Left lobe of liver (tissue), 2 donors: ENCODE measurements around the gene CAMK1D. TPM values are rescaled to one million over a fixed set of nuclear protein-coding genes. Genes with fewer than 3 reads are reported as not detected.
A peak's percentile ranks its signal among the peaks of the same experiment; 100 is the strongest.
"Not testable (repeated sequence)": the region's sequence is repeated elsewhere in the genome, so short reads cannot be mapped to it uniquely, and the experiment has no call there.

Experiments used
- ATAC-seq: fragments of 200-7000 bp; cut with Tn5 transposase; one replicate; pipeline ENCODE4 v1.9.1; 2020; ENCODE audit warnings: mild to moderate bottlenecking, moderate library complexity
- DNase-seq: peaks from one replicate; pipeline ENCODE4 v3.0.0-alpha.2; 2020; ENCODE audit warnings: low spot score
- total RNA-seq: library from RNA; stranded (reverse); gene quantifications from one replicate; pipeline ENCODE4 v1.2.1, GENCODE V29; 2021
- donor health status: DM: no; HTN: no; CAD: no; lungs with moderate emphysema.
- donor health status: DM: no; HTN: yes; CAD: no.

The CAMK1D gene
- total RNA-seq, 1 donor from 2014 or later: 8.1 TPM

- DNase-seq: no peak
- ATAC-seq: no peak
These were observed 503.3 kb downstream of the CAMK1D start for GRCh38 chr10:12852687-12853086.

- no peak for ATAC-seq
These were observed 505.6 kb downstream of the CAMK1D start for GRCh38 chr10:12854988-12855387.

GRCh38 chr10:12862459-12862858 is 513.1 kb downstream of the CAMK1D start:
- ATAC-seq (no peak), DNase-seq (no peak)

More at GRCh38 chr10:12854988-12855387, 505.6 kb downstream of the CAMK1D start:
- DNase-seq: no peak

- ATAC-seq, DNase-seq: not testable (repeated sequence)
These were observed 516.2 kb downstream of the CAMK1D start for GRCh38 chr10:12865515-12865914.

GRCh38 chr10:12868229-12868628 is 518.9 kb downstream of the CAMK1D start:
- DNase-seq (no peak), ATAC-seq (no peak)

GRCh38 chr10:12869427-12869826 is 520.1 kb downstream of the CAMK1D start:
- ATAC-seq (no peak), DNase-seq (no peak)

GRCh38 chr10:12872577-12872976 is 523.2 kb downstream of the CAMK1D start:
- peak; percentile 65 for DNase-seq
- peak; percentile 66 for ATAC-seq

GRCh38 chr10:12873172-12873571 is 523.8 kb downstream of the CAMK1D start:
- ATAC-seq (peak; percentile 68), DNase-seq (peak; percentile 53)

- DNase-seq (no peak), ATAC-seq (no peak)
These were observed 525.2 kb downstream of the CAMK1D start for GRCh38 chr10:12874501-12874900.

- DNase-seq (peak; percentile 69), ATAC-seq (peak; percentile 85)
These were observed 525.8 kb downstream of the CAMK1D start for GRCh38 chr10:12875100-12875499.

GRCh38 chr10:12876266-12876665 is 526.9 kb downstream of the CAMK1D start:
- DNase-seq (no peak), ATAC-seq (no peak)

- ATAC-seq (no peak), DNase-seq (no peak)
These were observed 527.8 kb downstream of the CAMK1D start for GRCh38 chr10:12877150-12877549.

- DNase-seq (no peak), ATAC-seq (no peak)
These were observed 531.1 kb downstream of the CAMK1D start for GRCh38 chr10:12880423-12880822.

- no peak for DNase-seq
These were observed 535.5 kb downstream of the CAMK1D start for GRCh38 chr10:12884851-12885250.

More at GRCh38 chr10:12884851-12885250, 535.5 kb downstream of the CAMK1D start:
- ATAC-seq: no peak

Other genes starting within 250 kb of the CAMK1D start
- 6.2 TPM for gene SEC61A2, start 219.9 kb upstream of the CAMK1D start, total RNA-seq
- gene NUDT5, start 153.7 kb upstream of the CAMK1D start, total RNA-seq: 57.9 TPM
- gene CDC123, start 153.4 kb upstream of the CAMK1D start, total RNA-seq: 23.9 TPM